H1 (cell line): ENCODE data around the gene DIAPH1. TPM values are rescaled to one million over a fixed set of nuclear protein-coding genes. Genes with fewer than 3 reads are reported as not detected.

Experiments used
- CTCF ChIA-PET: fragments of 300-600 bp; sonication (Branson Sonifier 250); formaldehyde crosslinking; loops from one replicate; lab custom pipeline; 2021; ENCODE audit not compliant: partially characterized antibody; lab: Charles Lee
- POLR2A ChIA-PET: fragments of 300-600 bp; sonication (Branson Sonifier 250); formaldehyde crosslinking; loops from one replicate; lab custom pipeline; 2021; ENCODE audit warnings: inconsistent platforms; ENCODE audit not compliant: partially characterized antibody; lab: Charles Lee
- DNase-seq, 2 experiments: peaks; one replicate each; pipeline versions ENCODE4 v3.0.0 to v3.0.0-alpha.2; 2010 to 2022; ENCODE audit warnings: low spot score in 2 of 2, low read depth in 1 of 2, mixed read lengths in 1 of 2
- FAIRE-seq: peaks from 2 replicates; lab custom pipeline; 2011; peaks lifted over from hg19 to GRCh38; lab: Jason Lieb, UNC
- H2AFZ ChIP-seq: 2 replicates; pipeline ENCODE4 v1.8.1; 2012; ENCODE audit warnings: low read length, inconsistent platforms
- H2AK5ac ChIP-seq: 2 replicates; pipeline ENCODE4 v1.6.1; 2013; ENCODE audit warnings: low read depth, low read length
- H2BK120ac ChIP-seq: replicated peaks from 2 replicates; pipeline ENCODE3; 2013; ENCODE audit warnings: low read depth, low read length, inconsistent platforms
- H2BK12ac ChIP-seq: 2 replicates; pipeline ENCODE4 v1.6.1; 2013; ENCODE audit warnings: low read depth, low read length
- H2BK15ac ChIP-seq: 2 replicates; pipeline ENCODE4 v1.6.1; 2013; ENCODE audit warnings: low read length
- H2BK20ac ChIP-seq: 2 replicates; pipeline ENCODE4 v1.6.1; 2013; ENCODE audit warnings: low read length
- H2BK5ac ChIP-seq: 2 replicates; pipeline ENCODE4 v1.6.1; 2013; ENCODE audit warnings: low read depth, low read length
- H3K14ac ChIP-seq: 2 replicates; pipeline ENCODE4 v1.6.1; 2013; ENCODE audit warnings: inconsistent platforms; ENCODE audit not compliant: insufficient read length
- H3K18ac ChIP-seq: 2 replicates; pipeline ENCODE4 v1.6.1; 2013; ENCODE audit warnings: low read length; ENCODE audit errors: extremely low read depth
- H3K23ac ChIP-seq: 2 replicates; pipeline ENCODE4 v1.6.1; 2013; ENCODE audit warnings: inconsistent platforms; ENCODE audit not compliant: insufficient read length
- H3K23me2 ChIP-seq: 2 replicates; pipeline ENCODE4 v1.6.1; 2013; ENCODE audit warnings: low read depth, low read length
- H3K27ac ChIP-seq: 2 replicates; pipeline ENCODE4 v1.6.1; 2011; ENCODE audit warnings: low read depth, low read length, inconsistent platforms
- H3K27me3 ChIP-seq, 4 experiments: replicated peaks in 1 of 4; 1 replicate in 1 of 4; 2 replicates in 3 of 4; pipeline versions ENCODE4 v1.6.1 to v1.8.1; 2011 to 2013; ENCODE audit warnings: low read length in 3 of 4, mild to moderate bottlenecking in 3 of 4, inconsistent platforms in 2 of 4, mixed read lengths in 2 of 4, moderate library complexity in 1 of 4; ENCODE audit not compliant: control insufficient read depth in 3 of 4, insufficient read depth in 3 of 4; ENCODE audit errors: extremely low read depth in 1 of 4
- H3K36me3 ChIP-seq, 4 experiments: 2 replicates each; pipeline versions ENCODE4 v1.6.1 to v1.8.1; 2011 to 2013; ENCODE audit warnings: mild to moderate bottlenecking in 4 of 4, low read length in 3 of 4, moderate library complexity in 2 of 4, control low read depth in 1 of 4, inconsistent platforms in 1 of 4; ENCODE audit not compliant: insufficient read depth in 4 of 4, control insufficient read depth in 2 of 4
- H3K4ac ChIP-seq: replicated peaks from 2 replicates; pipeline ENCODE3; 2013; ENCODE audit warnings: low read length, low read depth, mixed read lengths, inconsistent platforms; ENCODE audit not compliant: insufficient read length
- H3K4me1 ChIP-seq, 4 experiments: replicated peaks in 1 of 4; 1 replicate in 1 of 4; 2 replicates in 3 of 4; pipeline versions ENCODE4 v1.6.1 to v1.8.1; 2011 to 2013; ENCODE audit warnings: low read length in 3 of 4, inconsistent platforms in 2 of 4, mixed read lengths in 1 of 4; ENCODE audit not compliant: insufficient read depth in 4 of 4, control insufficient read depth in 3 of 4
- H3K4me2 ChIP-seq, 2 experiments: 2 replicates each; pipeline versions ENCODE4 v1.6.1 to v1.8.1; 2011 to 2013; ENCODE audit warnings: low read depth in 2 of 2, low read length in 2 of 2, control low read depth in 1 of 2, inconsistent platforms in 1 of 2, mild to moderate bottlenecking in 1 of 2; ENCODE audit not compliant: insufficient read depth in 1 of 2
- H3K4me3 ChIP-seq, 4 experiments: fragments of 200-600, 300-600 bp in 1 of 4; sonication (generic), shearing (Covaris generic), sonication (Bioruptor Twin) in 1 of 4; 2 replicates each; pipeline versions ENCODE4 v1.5.1 to v1.8.1; 2011 to 2016; ENCODE audit warnings: low read length in 4 of 4, low read depth in 3 of 4, control low read depth in 2 of 4, inconsistent platforms in 2 of 4, mild to moderate bottlenecking in 2 of 4, mixed read lengths in 1 of 4, moderate library complexity in 1 of 4; ENCODE audit not compliant: insufficient read depth in 2 of 4; ENCODE audit errors: extremely low read depth in 1 of 4
- H3K56ac ChIP-seq: replicated peaks from 2 replicates; pipeline ENCODE3; 2013; ENCODE audit warnings: low read depth, mild to moderate bottlenecking, mixed read lengths, low read length, inconsistent platforms; ENCODE audit not compliant: insufficient read length
- H3K79me1 ChIP-seq: 2 replicates; pipeline ENCODE4 v1.6.1; 2013; ENCODE audit warnings: low read depth, low read length, control low read depth
- H3K79me2 ChIP-seq, 2 experiments: 2 replicates each; pipeline versions ENCODE4 v1.6.1 to v1.8.1; 2012 to 2013; ENCODE audit warnings: low read length in 2 of 2, mild to moderate bottlenecking in 2 of 2, inconsistent platforms in 1 of 2; ENCODE audit not compliant: insufficient read depth in 2 of 2, control insufficient read depth in 1 of 2
- H3K9ac ChIP-seq, 4 experiments: replicated peaks in 1 of 4; 1 replicate in 1 of 4; 2 replicates in 3 of 4; pipeline versions ENCODE4 v1.6.1 to v1.8.1; 2011 to 2013; ENCODE audit warnings: low read depth in 3 of 4, low read length in 3 of 4, control low read depth in 2 of 4, mild to moderate bottlenecking in 2 of 4, moderate library complexity in 2 of 4, inconsistent platforms in 1 of 4; ENCODE audit errors: extremely low read depth in 1 of 4
- H3K9me3 ChIP-seq, 2 experiments: 2 replicates each; pipeline versions ENCODE4 v1.6.1 to v1.8.1; 2012 to 2013; ENCODE audit warnings: mild to moderate bottlenecking in 2 of 2, moderate library complexity in 2 of 2, control low read depth in 1 of 2, inconsistent platforms in 1 of 2, low read depth in 1 of 2, low read length in 1 of 2, mixed read lengths in 1 of 2; ENCODE audit not compliant: insufficient read depth in 2 of 2
- H4K20me1 ChIP-seq, 2 experiments: replicated peaks in 1 of 2; 2 replicates each; pipeline versions ENCODE3 to v1.8.1; 2011 to 2013; ENCODE audit warnings: inconsistent platforms in 2 of 2, low read length in 2 of 2, mild to moderate bottlenecking in 1 of 2; ENCODE audit not compliant: insufficient read depth in 2 of 2, control insufficient read depth in 1 of 2
- H4K5ac ChIP-seq: 2 replicates; pipeline ENCODE4 v1.6.1; 2013; ENCODE audit warnings: low read length, low read depth, mixed read lengths, inconsistent platforms; ENCODE audit not compliant: insufficient read length
- H4K8ac ChIP-seq: 2 replicates; pipeline ENCODE4 v1.8.0; 2013; ENCODE audit warnings: mild to moderate bottlenecking, moderate library complexity, low read length, inconsistent platforms; ENCODE audit not compliant: insufficient read depth; ENCODE audit errors: extremely low read depth
- H4K91ac ChIP-seq: replicated peaks from 2 replicates; pipeline ENCODE3; 2013; ENCODE audit warnings: low read length, mixed read lengths, inconsistent platforms; ENCODE audit not compliant: insufficient read length
- ASH2L ChIP-seq: fragments of 200-600, 300-600 bp; sonication (generic); IDR thresholded peaks from one replicate; pipeline ENCODE4 v1.7.1; 2017; ENCODE audit warnings: low read length
- CEBPB ChIP-seq: IDR thresholded peaks from 2 replicates; pipeline ENCODE4 v1.6.1; 2012; ENCODE audit warnings: low read depth, low read length
- CREB1 ChIP-seq: IDR thresholded peaks from 2 replicates; pipeline ENCODE4 v1.6.1; 2012; ENCODE audit warnings: inconsistent platforms
- E2F6 ChIP-seq: IDR thresholded peaks from 2 replicates; pipeline ENCODE4 v1.6.1; 2012; ENCODE audit warnings: inconsistent platforms
- EGR1 ChIP-seq: IDR thresholded peaks from 2 replicates; pipeline ENCODE4 v1.6.1; 2011; ENCODE audit warnings: low read depth, low read length, borderline replicate concordance
- EP300 ChIP-seq, 2 experiments: IDR thresholded peaks; 1 replicate in 1 of 2; 2 replicates in 1 of 2; pipeline ENCODE4 v1.6.1; 2011 to 2012; ENCODE audit warnings: low read depth in 2 of 2, low read length in 2 of 2, mild to moderate bottlenecking in 2 of 2, borderline replicate concordance in 1 of 2, inconsistent platforms in 1 of 2, moderate library complexity in 1 of 2
- FOSL1 ChIP-seq: IDR thresholded peaks from 2 replicates; pipeline ENCODE4 v1.6.1; 2011; ENCODE audit warnings: mild to moderate bottlenecking, low read depth, low read length, moderate library complexity; ENCODE audit not compliant: insufficient read depth
- HDAC6 ChIP-seq: IDR thresholded peaks from one replicate; pipeline ENCODE4 v1.7.1; 2012; ENCODE audit warnings: low read depth, mild to moderate bottlenecking, inconsistent platforms, low read length, moderate library complexity
- NRF1 ChIP-seq: IDR thresholded peaks from 2 replicates; pipeline ENCODE4 v1.6.1; 2011; ENCODE audit warnings: mild to moderate bottlenecking, low read depth, low read length, improper control_type of control experiment
- PHF8 ChIP-seq: fragments of 200-600 bp; sonication (generic); conservative IDR thresholded peaks from 2 replicates; pipeline ENCODE4 v1.7.1; 2012; ENCODE audit warnings: low read depth, mild to moderate bottlenecking, inconsistent platforms, low read length, moderate library complexity
- SIRT6 ChIP-seq: IDR thresholded peaks from one replicate; pipeline ENCODE4 v1.7.1; 2012; ENCODE audit warnings: low read length, inconsistent platforms
- SP1 ChIP-seq: IDR thresholded peaks from 2 replicates; pipeline ENCODE4 v1.6.1; 2011; ENCODE audit warnings: low read depth, low read length
- TAF7 ChIP-seq: optimal IDR thresholded peaks from 2 replicates; pipeline ENCODE3; 2011; ENCODE audit warnings: low read depth, mild to moderate bottlenecking, inconsistent platforms, low read length, moderate library complexity, borderline replicate concordance
- TEAD4 ChIP-seq: IDR thresholded peaks from 2 replicates; pipeline ENCODE4 v1.6.1; 2012; ENCODE audit warnings: low read depth, low read length, inconsistent platforms, mixed read lengths
- WGBS, 2 experiments: shearing (Covaris generic) in 1 of 2; methylation state at CpG; one replicate each; pipeline versions ENCODE4 v1.1.6 to v1.1.7; 2013 to 2015; ENCODE audit warnings: low lambda C conversion rate in 2 of 2, mixed read lengths in 2 of 2, inconsistent platforms in 1 of 2, low coverage in 1 of 2, missing lambda C conversion rate in 1 of 2; ENCODE audit not compliant: insufficient replicate concordance in 2 of 2, insufficient coverage in 1 of 2, insufficient read length in 1 of 2; ENCODE audit errors: extremely low coverage in 1 of 2, missing lambda C conversion rate in 1 of 2; 5-methylcytosine and 5-hydroxymethylcytosine counted together
- polyA plus RNA-seq, 7 experiments: library from polyadenylated mRNA; depleted of rRNA in 3 of 7; stranded (reverse) in 5 of 7; unstranded in 2 of 7; fragments of >200 nt in 5 of 7; fragments of 200-250 nt in 2 of 7; gene quantifications; 1 replicate in 5 of 7; 2 replicates in 1 of 7; 4 replicates in 1 of 7; pipeline versions ENCODE4 v1.2.1 to v1.2.3, GENCODE V29; 2011 to 2013; ENCODE audit warnings: missing spikeins in 2 of 7, mixed read lengths in 2 of 7
- total RNA-seq: library from RNA; stranded (reverse); fragmentation: NEBNext Ultra II Directional; extraction: Animal tissue kit (Norgen Biotek cat#: 25700); gene quantifications from 2 replicates; pipeline ENCODE4 v1.2.1, GENCODE V29; 2021

The DIAPH1 gene
- total and polyA plus RNA-seq, 2 of the 8 experiments (the other 6 are each of a cell fraction or from before 2014, with no cell fraction given), result 61.2 to 114 TPM

DNA sequence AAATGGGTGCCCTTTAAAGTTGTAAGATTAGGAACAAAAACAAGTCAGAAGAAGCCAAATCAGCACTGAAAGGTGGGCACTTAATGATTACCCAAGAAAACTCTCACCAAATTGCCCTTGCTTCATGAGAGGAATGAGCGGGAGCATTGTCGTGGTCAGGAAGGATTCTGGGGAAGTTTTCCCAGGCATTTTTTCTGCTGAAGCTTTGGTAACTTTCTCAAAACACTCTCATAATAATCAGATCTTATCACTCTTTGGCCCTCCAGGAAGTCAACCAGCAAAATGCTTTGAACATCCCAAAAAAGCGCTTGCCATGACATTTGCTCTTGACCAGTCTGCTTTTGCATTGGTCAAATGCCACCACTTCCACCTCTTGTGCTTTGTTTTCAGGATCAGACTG, 153.4 kb downstream of the DIAPH1 start:
- Histone ChIP-seq H3K4me1 (no peaks in the 10 kb centered on the region), H2BK12ac (no peak overlapping the region), H3K9ac (no peak overlapping the region), H3K27ac (no peak overlapping the region), H2BK120ac (no peak overlapping the region), H2BK15ac (no peak overlapping the region), H3K4me3 (no peak overlapping the region), H3K4ac (no peak overlapping the region), H3K79me2 (no peaks in the 10 kb centered on the region), H3K36me3 (no peaks in the 10 kb centered on the region), H2BK5ac (no peak overlapping the region), H3K79me1 (no peaks in the 10 kb centered on the region), H3K23me2 (no peaks in the 10 kb centered on the region), H3K27me3 (no peaks in the 10 kb centered on the region), H4K5ac (no peak overlapping the region), H2AK5ac (no peak overlapping the region), H3K18ac (no peak overlapping the region), H2AFZ (no peak overlapping the region), H4K8ac (no peak overlapping the region), H3K23ac (no peak overlapping the region), H4K20me1 (no peaks in the 10 kb centered on the region), H3K4me2 (no peak overlapping the region), H3K9me3 (no peaks in the 10 kb centered on the region), H3K56ac (no peak overlapping the region), H3K14ac (no peak overlapping the region), H4K91ac (no peak overlapping the region), H2BK20ac (no peak overlapping the region)
- FAIRE-seq (no peak), DNase-seq (no peak)
- CTCF ChIA-PET, result interaction anchor here (0.8 to 4.5 kb wide), 5 partner anchors 13 to 59 kb away, joined by 4 to 31 read pairs (median 6); partner anchors contain the start of gene PCDHGA10
- 90% methylated on average over 3 of the region's 3 CpGs; no CpG with 5 or more reads in 1 of the 2 experiments for WGBS, 2 experiments
- POLR2A ChIA-PET, result interaction anchor here (0.7 kb wide), 1 partner anchor 13 kb away, joined by 3 read pairs; no protein-coding TSS in a partner anchor
- TF ChIP-seq HDAC6 (no peak), FOSL1 (no peak), TEAD4 (no peak), EGR1 (no peak), SP1 (no peak), CREB1 (no peak), TAF7 (no peak), PHF8 (no peak), E2F6 (no peak), ASH2L (no peak), NRF1 (no peak), SIRT6 (no peak), CEBPB (no peak), EP300 (IDR thresholded peaks at IDR 0.05; ENCODE audit: borderline replicate concordance in 1 of 2, low read depth in 2 of 2, low read length in 2 of 2) (no peak)
